ENCODE data around the gene PARP16.

GRCh38 chr15:65222891-65223290 is 63.8 kb downstream of the PARP16 start:
- TF ChIP-seq, protein P1, sequence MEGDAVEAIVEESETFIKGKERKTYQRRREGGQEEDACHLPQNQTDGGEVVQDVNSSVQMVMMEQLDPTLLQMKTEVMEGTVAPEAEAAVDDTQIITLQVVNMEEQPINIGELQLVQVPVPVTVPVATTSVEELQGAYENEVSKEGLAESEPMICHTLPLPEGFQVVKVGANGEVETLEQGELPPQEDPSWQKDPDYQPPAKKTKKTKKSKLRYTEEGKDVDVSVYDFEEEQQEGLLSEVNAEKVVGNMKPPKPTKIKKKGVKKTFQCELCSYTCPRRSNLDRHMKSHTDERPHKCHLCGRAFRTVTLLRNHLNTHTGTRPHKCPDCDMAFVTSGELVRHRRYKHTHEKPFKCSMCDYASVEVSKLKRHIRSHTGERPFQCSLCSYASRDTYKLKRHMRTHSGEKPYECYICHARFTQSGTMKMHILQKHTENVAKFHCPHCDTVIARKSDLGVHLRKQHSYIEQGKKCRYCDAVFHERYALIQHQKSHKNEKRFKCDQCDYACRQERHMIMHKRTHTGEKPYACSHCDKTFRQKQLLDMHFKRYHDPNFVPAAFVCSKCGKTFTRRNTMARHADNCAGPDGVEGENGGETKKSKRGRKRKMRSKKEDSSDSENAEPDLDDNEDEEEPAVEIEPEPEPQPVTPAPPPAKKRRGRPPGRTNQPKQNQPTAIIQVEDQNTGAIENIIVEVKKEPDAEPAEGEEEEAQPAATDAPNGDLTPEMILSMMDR (IDR thresholded peaks at IDR 0.05) = no peak
- no peak for TF ChIP-seq POLR2A (IDR thresholded peaks at IDR 0.05)

Data from Peyer's patch (tissue), 4 donors.